ENCODE data around the gene KRTAP10-8. TPM values are rescaled to one million over a fixed set of nuclear protein-coding genes. Genes with fewer than 3 reads are reported as not detected.
"Not testable (repeated sequence)": the region's sequence is repeated elsewhere in the genome, so short reads cannot be mapped to it uniquely, and the experiment has no call there.

KRTAP10-8 gene
- total and polyA plus RNA-seq, 2 of the 4 experiments (the other 2 are of a cell fraction): not detected

DNA sequence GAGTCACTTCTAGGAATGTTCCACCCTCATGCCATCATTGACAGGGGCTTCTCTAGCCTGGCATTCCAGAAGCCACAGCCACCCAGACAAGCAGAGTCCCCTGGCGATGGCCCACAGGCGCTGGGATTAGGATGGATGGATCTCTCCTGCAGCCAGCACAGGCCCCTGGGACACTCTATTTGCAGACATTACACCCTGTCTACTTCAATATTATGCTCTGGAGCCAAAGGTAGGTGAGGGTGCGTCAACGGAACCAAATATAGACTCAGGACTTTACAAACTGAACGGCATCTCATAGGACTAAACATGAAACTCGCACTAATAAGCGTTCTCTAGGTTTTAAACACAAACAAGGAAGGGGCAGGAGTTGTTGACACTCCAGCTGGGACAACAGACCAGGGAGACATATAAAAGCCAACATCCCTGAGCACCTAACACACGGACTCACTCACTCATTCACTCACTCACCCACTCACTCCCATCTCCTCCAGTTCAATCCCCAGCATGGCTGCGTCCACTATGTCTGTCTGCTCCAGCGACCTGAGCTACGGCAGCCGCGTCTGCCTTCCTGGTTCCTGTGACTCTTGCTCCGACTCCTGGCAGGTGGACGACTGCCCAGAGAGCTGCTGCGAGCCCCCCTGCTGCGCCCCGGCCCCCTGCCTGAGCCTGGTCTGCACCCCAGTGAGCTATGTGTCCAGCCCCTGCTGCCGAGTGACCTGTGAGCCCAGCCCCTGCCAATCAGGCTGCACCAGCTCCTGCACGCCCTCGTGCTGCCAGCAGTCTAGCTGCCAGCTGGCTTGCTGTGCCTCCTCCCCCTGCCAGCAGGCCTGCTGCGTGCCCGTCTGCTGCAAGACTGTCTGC lies 11.5 kb upstream of the KRTAP10-8 start, which contains the start of gene KRTAP10-7:
Gene KRTAP10-7 (plus strand): TSS at position 480 of the 861 bp plus-strand sequence. CDS start 25 bp downstream, at position 505.
- H3K9me3 ChIP-seq (ENCODE audit: control insufficient read depth, insufficient read depth, low read length); H3K4me2 ChIP-seq (ENCODE audit: low read depth, low read length); H2BK15ac ChIP-seq (ENCODE audit: low read depth, low read length); H3K36me3 ChIP-seq (ENCODE audit: control insufficient read depth, insufficient read depth, low read length); H4K5ac ChIP-seq (ENCODE audit: low read depth, low read length); in situ Hi-C loops (cut with MboI; ENCODE audit: low sequenced_read_pairs); H2BK5ac ChIP-seq (ENCODE audit: low read depth, low read length, poor library complexity, severe bottlenecking); H3K79me1 ChIP-seq (ENCODE audit: low read depth in 1 of 2, low read length in 2 of 2); H3K27me3 ChIP-seq (ENCODE audit: control insufficient read depth, insufficient read depth, low read length); H3K4me3 ChIP-seq (ENCODE audit: insufficient read depth, low read depth, low read length); H3K4ac ChIP-seq (ENCODE audit: low read depth, low read length); POLR2A ChIA-PET (ENCODE audit: unreplicated experiment); ATAC-seq (ENCODE audit: low read depth); H2AFZ ChIP-seq (replicated peaks; ENCODE audit: low read length, poor library complexity); dilution Hi-C loops (cut with HindIII; ENCODE audit: low sequenced_read_pairs, unreplicated experiment); H4K8ac ChIP-seq (ENCODE audit: low read depth in 2 of 2, low read length in 2 of 2); DNase-seq; H3K4me1 ChIP-seq (ENCODE audit: control insufficient read depth, insufficient read depth, low read length); intact Hi-C loops (cut with micrococcal nuclease); H2AK9ac ChIP-seq (replicated peaks; ENCODE audit: low read depth, low read length, poor library complexity); H3K56ac ChIP-seq (ENCODE audit: extremely low read depth, insufficient read depth, low read length); H3K9me1 ChIP-seq (ENCODE audit: insufficient read depth, low read length); H3K27ac ChIP-seq (ENCODE audit: insufficient read depth, low read length); H3K14ac ChIP-seq (replicated peaks; ENCODE audit: low read depth, low read length); H2AK5ac ChIP-seq (ENCODE audit: low read depth, low read length); H2BK20ac ChIP-seq (ENCODE audit: low read depth, low read length); H2BK120ac ChIP-seq (ENCODE audit: low read depth, low read length); H3K18ac ChIP-seq (ENCODE audit: low read depth, low read length); CTCF ChIA-PET; H4K20me1 ChIP-seq (ENCODE audit: insufficient read depth, low read length); H3K23ac ChIP-seq (ENCODE audit: low read depth, low read length); BruUV-seq (replicated peaks); H3K9ac ChIP-seq (ENCODE audit: low read depth, low read length); H4K91ac ChIP-seq (ENCODE audit: insufficient read depth, low read depth, low read length): not testable (repeated sequence)
- WGBS, 2 experiments (ENCODE audit: extremely low coverage in 2 of 2, insufficient read length in 1 of 2): 81% methylated on average over 3 of the region's 23 CpGs; no CpG with 5 or more reads in 1 of the 2 experiments

GRCh38 chr21:44601091-44601490 lies 10.8 kb upstream of the KRTAP10-8 start:
- H3K9me1 ChIP-seq (ENCODE audit: insufficient read depth, low read length); ATAC-seq (ENCODE audit: low read depth); H2BK5ac ChIP-seq (ENCODE audit: low read depth, low read length, poor library complexity, severe bottlenecking); H2BK20ac ChIP-seq (ENCODE audit: low read depth, low read length); H4K5ac ChIP-seq (ENCODE audit: low read depth, low read length); H3K9me3 ChIP-seq (ENCODE audit: control insufficient read depth, insufficient read depth, low read length); H3K27ac ChIP-seq (ENCODE audit: insufficient read depth, low read length); H3K4ac ChIP-seq (ENCODE audit: low read depth, low read length); H3K4me1 ChIP-seq (ENCODE audit: control insufficient read depth, insufficient read depth, low read length); H3K4me2 ChIP-seq (ENCODE audit: low read depth, low read length); H3K27me3 ChIP-seq (ENCODE audit: control insufficient read depth, insufficient read depth, low read length); H3K36me3 ChIP-seq (ENCODE audit: control insufficient read depth, insufficient read depth, low read length); H3K9ac ChIP-seq (ENCODE audit: low read depth, low read length); H3K23ac ChIP-seq (ENCODE audit: low read depth, low read length); H2BK15ac ChIP-seq (ENCODE audit: low read depth, low read length); in situ Hi-C loops (cut with MboI; ENCODE audit: low sequenced_read_pairs); DNase-seq; H2AFZ ChIP-seq (replicated peaks; ENCODE audit: low read length, poor library complexity); H3K56ac ChIP-seq (ENCODE audit: extremely low read depth, insufficient read depth, low read length); H3K4me3 ChIP-seq (ENCODE audit: insufficient read depth, low read depth, low read length); H3K14ac ChIP-seq (replicated peaks; ENCODE audit: low read depth, low read length); BruUV-seq (replicated peaks); POLR2A ChIA-PET (ENCODE audit: unreplicated experiment); H3K18ac ChIP-seq (ENCODE audit: low read depth, low read length); dilution Hi-C loops (cut with HindIII; ENCODE audit: low sequenced_read_pairs, unreplicated experiment); H4K91ac ChIP-seq (ENCODE audit: insufficient read depth, low read depth, low read length); CTCF ChIA-PET; H2AK9ac ChIP-seq (replicated peaks; ENCODE audit: low read depth, low read length, poor library complexity); H3K79me1 ChIP-seq (ENCODE audit: low read depth in 1 of 2, low read length in 2 of 2); H2AK5ac ChIP-seq (ENCODE audit: low read depth, low read length); H4K8ac ChIP-seq (ENCODE audit: low read depth in 2 of 2, low read length in 2 of 2); H4K20me1 ChIP-seq (ENCODE audit: insufficient read depth, low read length); H2BK120ac ChIP-seq (ENCODE audit: low read depth, low read length); intact Hi-C loops (cut with micrococcal nuclease): not testable (repeated sequence)
- WGBS, 2 experiments (ENCODE audit: extremely low coverage in 2 of 2, insufficient read length in 1 of 2): no CpG with 5 or more reads among the region's 10 CpGs

Measured in IMR-90 (cell line).